ENCODE measurements around the gene SLC35C1. TPM values are rescaled to one million over a fixed set of nuclear protein-coding genes. Genes with fewer than 3 reads are reported as not detected.

Gene SLC35C1
- total and polyA plus RNA-seq, 2 of the 13 experiments (the other 11 are each of a cell fraction or from before 2014, with no cell fraction given) = 2.9 to 7.0 TPM

DNA sequence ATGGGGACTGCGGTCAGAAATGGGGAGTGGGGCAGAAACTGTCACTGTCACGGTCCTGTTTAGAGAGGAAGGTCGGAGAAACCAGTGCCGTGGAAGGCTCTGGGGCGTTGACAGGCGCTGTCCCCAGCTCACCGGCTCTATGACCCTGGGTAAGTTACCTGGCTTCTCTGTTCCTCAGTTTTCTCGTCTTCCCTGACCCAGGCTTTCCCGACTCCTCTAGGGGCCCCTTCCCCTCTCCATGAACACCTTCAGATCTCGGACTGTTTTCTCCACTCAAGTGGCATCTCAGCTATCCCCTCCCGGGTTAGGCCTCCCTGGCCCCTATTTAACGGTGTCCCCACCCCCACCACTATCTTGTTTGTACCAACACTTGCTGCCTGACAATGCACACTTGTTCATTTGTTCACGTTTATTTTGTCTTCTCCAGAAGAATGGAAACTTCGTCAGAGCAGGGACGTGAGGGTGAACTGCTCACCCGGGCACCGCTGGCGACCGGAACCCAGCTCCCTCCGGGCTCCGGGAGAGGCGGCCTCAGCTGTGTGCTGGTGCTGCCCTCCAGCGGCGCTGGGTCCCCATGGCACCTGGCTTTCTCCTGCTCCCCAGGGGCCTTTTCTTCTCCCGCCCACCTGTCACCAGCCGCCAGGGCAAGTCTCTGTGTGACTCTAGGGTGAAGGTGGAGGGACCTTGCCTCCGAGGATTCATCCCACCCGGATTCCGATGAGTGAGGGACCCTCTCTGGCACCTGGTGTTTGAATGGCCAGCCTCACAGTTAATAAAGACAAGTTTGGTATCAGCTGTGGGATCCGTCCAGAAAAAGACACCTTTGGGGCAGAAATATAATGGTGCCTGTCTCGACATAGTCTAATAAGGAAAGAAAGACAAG is 33.1 kb upstream of the SLC35C1 start (continued):
- TF ChIP-seq ATF7-NPFF (CRISPR knock-in tag; IDR thresholded peaks at IDR 0.05; ENCODE audit: low read depth) (no peak), ZFP36L1 (CRISPR knock-in tag; IDR thresholded peaks at IDR 0.05) (no peak), ZNF782 (CRISPR knock-in tag; IDR thresholded peaks at IDR 0.05; ENCODE audit: borderline replicate concordance) (peak; percentile 57; the same call in 1 of the 2 replicates), ZNF230 (CRISPR knock-in tag; IDR thresholded peaks at IDR 0.05) (0 out of 2 replicates have a peak, but pooled peaks have one; percentile 75), NFE2L1 (CRISPR knock-in tag; IDR thresholded peaks at IDR 0.05; ENCODE audit: borderline replicate concordance) (no peak), ONECUT2 (CRISPR knock-in tag; IDR thresholded peaks at IDR 0.05) (no peak), HNRNPL (IDR thresholded peaks at IDR 0.05; ENCODE audit: low read depth, low read length) (no peak), ZNF354B (CRISPR knock-in tag; IDR thresholded peaks at IDR 0.05) (no peak), LCORL (IDR thresholded peaks at IDR 0.05) (no peak), LCORL (CRISPR knock-in tag; IDR thresholded peaks at IDR 0.05) (no peak), KDM3A (CRISPR knock-in tag; IDR thresholded peaks at IDR 0.05; ENCODE audit: low read depth) (0 out of 2 replicates have a peak, but pooled peaks have one; percentile 48), ZFP62 (CRISPR knock-in tag; IDR thresholded peaks at IDR 0.05) (no peak), SNRNP70 (IDR thresholded peaks at IDR 0.05; ENCODE audit: low read depth, low read length) (no peak)
- TF ChIP-seq, protein P1, sequence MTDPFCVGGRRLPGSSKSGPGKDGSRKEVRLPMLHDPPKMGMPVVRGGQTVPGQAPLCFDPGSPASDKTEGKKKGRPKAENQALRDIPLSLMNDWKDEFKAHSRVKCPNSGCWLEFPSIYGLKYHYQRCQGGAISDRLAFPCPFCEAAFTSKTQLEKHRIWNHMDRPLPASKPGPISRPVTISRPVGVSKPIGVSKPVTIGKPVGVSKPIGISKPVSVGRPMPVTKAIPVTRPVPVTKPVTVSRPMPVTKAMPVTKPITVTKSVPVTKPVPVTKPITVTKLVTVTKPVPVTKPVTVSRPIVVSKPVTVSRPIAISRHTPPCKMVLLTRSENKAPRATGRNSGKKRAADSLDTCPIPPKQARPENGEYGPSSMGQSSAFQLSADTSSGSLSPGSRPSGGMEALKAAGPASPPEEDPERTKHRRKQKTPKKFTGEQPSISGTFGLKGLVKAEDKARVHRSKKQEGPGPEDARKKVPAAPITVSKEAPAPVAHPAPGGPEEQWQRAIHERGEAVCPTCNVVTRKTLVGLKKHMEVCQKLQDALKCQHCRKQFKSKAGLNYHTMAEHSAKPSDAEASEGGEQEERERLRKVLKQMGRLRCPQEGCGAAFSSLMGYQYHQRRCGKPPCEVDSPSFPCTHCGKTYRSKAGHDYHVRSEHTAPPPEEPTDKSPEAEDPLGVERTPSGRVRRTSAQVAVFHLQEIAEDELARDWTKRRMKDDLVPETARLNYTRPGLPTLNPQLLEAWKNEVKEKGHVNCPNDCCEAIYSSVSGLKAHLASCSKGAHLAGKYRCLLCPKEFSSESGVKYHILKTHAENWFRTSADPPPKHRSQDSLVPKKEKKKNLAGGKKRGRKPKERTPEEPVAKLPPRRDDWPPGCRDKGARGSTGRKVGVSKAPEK (CRISPR knock-in tag; IDR thresholded peaks at IDR 0.05; ENCODE audit: borderline replicate concordance) = no peak
- TF ChIP-seq, protein P2, sequence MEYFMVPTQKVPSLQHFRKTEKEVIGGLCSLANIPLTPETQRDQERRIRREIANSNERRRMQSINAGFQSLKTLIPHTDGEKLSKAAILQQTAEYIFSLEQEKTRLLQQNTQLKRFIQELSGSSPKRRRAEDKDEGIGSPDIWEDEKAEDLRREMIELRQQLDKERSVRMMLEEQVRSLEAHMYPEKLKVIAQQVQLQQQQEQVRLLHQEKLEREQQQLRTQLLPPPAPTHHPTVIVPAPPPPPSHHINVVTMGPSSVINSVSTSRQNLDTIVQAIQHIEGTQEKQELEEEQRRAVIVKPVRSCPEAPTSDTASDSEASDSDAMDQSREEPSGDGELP (IDR thresholded peaks at IDR 0.05; ENCODE audit: borderline replicate concordance, low read depth) = peak; percentile 36; the same call in 1 of the 2 replicates
- TF ChIP-seq, protein P3, sequence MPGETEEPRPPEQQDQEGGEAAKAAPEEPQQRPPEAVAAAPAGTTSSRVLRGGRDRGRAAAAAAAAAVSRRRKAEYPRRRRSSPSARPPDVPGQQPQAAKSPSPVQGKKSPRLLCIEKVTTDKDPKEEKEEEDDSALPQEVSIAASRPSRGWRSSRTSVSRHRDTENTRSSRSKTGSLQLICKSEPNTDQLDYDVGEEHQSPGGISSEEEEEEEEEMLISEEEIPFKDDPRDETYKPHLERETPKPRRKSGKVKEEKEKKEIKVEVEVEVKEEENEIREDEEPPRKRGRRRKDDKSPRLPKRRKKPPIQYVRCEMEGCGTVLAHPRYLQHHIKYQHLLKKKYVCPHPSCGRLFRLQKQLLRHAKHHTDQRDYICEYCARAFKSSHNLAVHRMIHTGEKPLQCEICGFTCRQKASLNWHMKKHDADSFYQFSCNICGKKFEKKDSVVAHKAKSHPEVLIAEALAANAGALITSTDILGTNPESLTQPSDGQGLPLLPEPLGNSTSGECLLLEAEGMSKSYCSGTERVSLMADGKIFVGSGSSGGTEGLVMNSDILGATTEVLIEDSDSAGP (CRISPR knock-in tag; IDR thresholded peaks at IDR 0.05; ENCODE audit: borderline replicate concordance) = peak; percentile 41; the same call in 1 of the 2 replicates
- TF ChIP-seq, protein P4, sequence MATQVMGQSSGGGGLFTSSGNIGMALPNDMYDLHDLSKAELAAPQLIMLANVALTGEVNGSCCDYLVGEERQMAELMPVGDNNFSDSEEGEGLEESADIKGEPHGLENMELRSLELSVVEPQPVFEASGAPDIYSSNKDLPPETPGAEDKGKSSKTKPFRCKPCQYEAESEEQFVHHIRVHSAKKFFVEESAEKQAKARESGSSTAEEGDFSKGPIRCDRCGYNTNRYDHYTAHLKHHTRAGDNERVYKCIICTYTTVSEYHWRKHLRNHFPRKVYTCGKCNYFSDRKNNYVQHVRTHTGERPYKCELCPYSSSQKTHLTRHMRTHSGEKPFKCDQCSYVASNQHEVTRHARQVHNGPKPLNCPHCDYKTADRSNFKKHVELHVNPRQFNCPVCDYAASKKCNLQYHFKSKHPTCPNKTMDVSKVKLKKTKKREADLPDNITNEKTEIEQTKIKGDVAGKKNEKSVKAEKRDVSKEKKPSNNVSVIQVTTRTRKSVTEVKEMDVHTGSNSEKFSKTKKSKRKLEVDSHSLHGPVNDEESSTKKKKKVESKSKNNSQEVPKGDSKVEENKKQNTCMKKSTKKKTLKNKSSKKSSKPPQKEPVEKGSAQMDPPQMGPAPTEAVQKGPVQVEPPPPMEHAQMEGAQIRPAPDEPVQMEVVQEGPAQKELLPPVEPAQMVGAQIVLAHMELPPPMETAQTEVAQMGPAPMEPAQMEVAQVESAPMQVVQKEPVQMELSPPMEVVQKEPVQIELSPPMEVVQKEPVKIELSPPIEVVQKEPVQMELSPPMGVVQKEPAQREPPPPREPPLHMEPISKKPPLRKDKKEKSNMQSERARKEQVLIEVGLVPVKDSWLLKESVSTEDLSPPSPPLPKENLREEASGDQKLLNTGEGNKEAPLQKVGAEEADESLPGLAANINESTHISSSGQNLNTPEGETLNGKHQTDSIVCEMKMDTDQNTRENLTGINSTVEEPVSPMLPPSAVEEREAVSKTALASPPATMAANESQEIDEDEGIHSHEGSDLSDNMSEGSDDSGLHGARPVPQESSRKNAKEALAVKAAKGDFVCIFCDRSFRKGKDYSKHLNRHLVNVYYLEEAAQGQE (IDR thresholded peaks at IDR 0.05; ENCODE audit: borderline replicate concordance in 1 of 2, low read depth in 1 of 2, low read length in 2 of 2) = no peak
- TF ChIP-seq, protein P5, sequence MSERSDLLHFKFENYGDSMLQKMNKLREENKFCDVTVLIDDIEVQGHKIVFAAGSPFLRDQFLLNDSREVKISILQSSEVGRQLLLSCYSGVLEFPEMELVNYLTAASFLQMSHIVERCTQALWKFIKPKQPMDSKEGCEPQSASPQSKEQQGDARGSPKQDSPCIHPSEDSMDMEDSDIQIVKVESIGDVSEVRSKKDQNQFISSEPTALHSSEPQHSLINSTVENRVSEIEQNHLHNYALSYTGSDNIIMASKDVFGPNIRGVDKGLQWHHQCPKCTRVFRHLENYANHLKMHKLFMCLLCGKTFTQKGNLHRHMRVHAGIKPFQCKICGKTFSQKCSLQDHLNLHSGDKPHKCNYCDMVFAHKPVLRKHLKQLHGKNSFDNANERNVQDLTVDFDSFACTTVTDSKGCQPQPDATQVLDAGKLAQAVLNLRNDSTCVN (CRISPR knock-in tag; IDR thresholded peaks at IDR 0.05; ENCODE audit: borderline replicate concordance) = no peak

Data from HepG2 (cell line).